ENCODE data around the gene HMCN2. TPM values are rescaled to one million over a fixed set of nuclear protein-coding genes. Genes with fewer than 3 reads are reported as not detected.
"Not testable (repeated sequence)": the region's sequence is repeated elsewhere in the genome, so short reads cannot be mapped to it uniquely, and the experiment has no call there.

HMCN2 gene
- total RNA-seq, 1 experiment from 2014 or later = 15.7 TPM

- no peak for DNase-seq (ENCODE audit: low read depth)
Observed at GRCh38 chr9:130385257-130385656, 119.7 kb downstream of the HMCN2 start.

- no peak for DNase-seq (ENCODE audit: low read depth)
Observed at GRCh38 chr9:130387398-130387797, 121.8 kb downstream of the HMCN2 start.

- no peak for DNase-seq (ENCODE audit: low read depth)
Observed at GRCh38 chr9:130387905-130388304, 122.3 kb downstream of the HMCN2 start.

GRCh38 chr9:130390390-130390789 lies 124.8 kb downstream of the HMCN2 start:
- no peak for DNase-seq (ENCODE audit: low read depth)

GRCh38 chr9:130390986-130391385 lies 125.4 kb downstream of the HMCN2 start:
- DNase-seq (ENCODE audit: low read depth) = no peak

GRCh38 chr9:130391866-130392265 lies 126.3 kb downstream of the HMCN2 start:
- no peak for DNase-seq (ENCODE audit: low read depth)

- no peak for DNase-seq (ENCODE audit: low read depth)
Observed at GRCh38 chr9:130393681-130394071, 128.1 kb downstream of the HMCN2 start.

- DNase-seq (ENCODE audit: low read depth) = no peak
Observed at GRCh38 chr9:130394320-130394719, 128.8 kb downstream of the HMCN2 start.

GRCh38 chr9:130394814-130395470 lies 129.4 kb downstream of the HMCN2 start:
- DNase-seq (ENCODE audit: low read depth) = no peak

GRCh38 chr9:130395810-130396435 lies 130.4 kb downstream of the HMCN2 start:
- DNase-seq (ENCODE audit: low read depth) = no peak

- DNase-seq (ENCODE audit: low read depth) = no peak
Observed at GRCh38 chr9:130396581-130396980, 131.0 kb downstream of the HMCN2 start.

GRCh38 chr9:130398487-130399240 lies 133.1 kb downstream of the HMCN2 start:
- no peak for DNase-seq (ENCODE audit: low read depth)

- no peak for DNase-seq (ENCODE audit: low read depth)
Observed at GRCh38 chr9:130399768-130400167, 134.2 kb downstream of the HMCN2 start.

GRCh38 chr9:130400870-130401269 lies 135.3 kb downstream of the HMCN2 start:
- DNase-seq (ENCODE audit: low read depth) = no peak

GRCh38 chr9:130401742-130402141 lies 136.2 kb downstream of the HMCN2 start:
- not testable (repeated sequence) for DNase-seq (ENCODE audit: low read depth)

GRCh38 chr9:130402243-130402642 lies 136.7 kb downstream of the HMCN2 start:
- DNase-seq (ENCODE audit: low read depth) = no peak

- no peak for DNase-seq (ENCODE audit: low read depth)
Observed at GRCh38 chr9:130402645-130403440, 137.3 kb downstream of the HMCN2 start.

GRCh38 chr9:130405657-130406257 lies 140.2 kb downstream of the HMCN2 start:
- DNase-seq (ENCODE audit: low read depth) = no peak

GRCh38 chr9:130406278-130406895 lies 140.8 kb downstream of the HMCN2 start:
- no peak for DNase-seq (ENCODE audit: low read depth)

- no peak for DNase-seq (ENCODE audit: low read depth)
Observed at GRCh38 chr9:130407916-130408663, 142.5 kb downstream of the HMCN2 start.

Data from LHCN-M2 (cell line).